ENCODE results near the gene GGCX. TPM values are rescaled to one million over a fixed set of nuclear protein-coding genes. Genes with fewer than 3 reads are reported as not detected.

Gene GGCX
- total and polyA plus RNA-seq, 2 of the 13 experiments (the other 11 are each of a cell fraction or from before 2014, with no cell fraction given): 72.5 to 103 TPM

DNA sequence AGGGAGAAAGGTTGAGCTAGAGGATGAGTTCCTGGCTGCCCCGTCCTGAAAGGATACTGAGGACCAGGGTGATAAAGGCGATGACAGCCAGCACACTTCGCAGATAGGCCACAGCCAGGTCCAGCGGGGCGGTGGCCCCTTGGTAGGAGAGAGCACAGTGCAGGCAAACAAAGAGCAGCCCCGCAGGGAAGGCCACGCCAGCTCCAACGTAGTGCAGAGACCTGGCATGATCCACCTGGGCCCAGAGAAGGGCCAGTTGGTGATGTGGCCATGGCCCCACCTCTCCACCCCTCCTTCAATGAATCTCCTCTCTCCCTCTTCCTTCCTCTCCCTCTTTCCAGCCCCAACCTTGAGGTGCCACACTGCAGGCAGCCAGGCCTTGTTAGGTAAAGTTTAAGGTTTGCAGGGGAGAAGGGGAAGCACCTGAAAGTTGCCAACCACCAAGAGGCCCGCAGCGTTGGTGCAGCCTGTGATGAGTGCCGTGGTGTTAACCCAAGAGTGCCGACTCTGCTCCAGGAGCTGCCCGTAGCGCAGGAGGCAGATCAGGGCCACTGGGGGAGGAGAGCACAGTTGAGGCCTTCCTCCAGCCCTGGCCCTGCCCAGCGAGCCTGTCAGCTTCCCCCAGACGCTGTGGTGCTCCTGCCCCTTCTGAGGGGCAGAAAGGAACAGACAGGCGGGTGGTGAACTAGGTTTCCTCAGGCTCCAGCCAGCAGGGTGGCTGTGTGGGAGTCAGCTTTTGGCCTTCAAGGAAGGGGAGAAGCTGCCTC lies 38.4 kb upstream of the GGCX start (continued):
- TF ChIP-seq, protein P1, sequence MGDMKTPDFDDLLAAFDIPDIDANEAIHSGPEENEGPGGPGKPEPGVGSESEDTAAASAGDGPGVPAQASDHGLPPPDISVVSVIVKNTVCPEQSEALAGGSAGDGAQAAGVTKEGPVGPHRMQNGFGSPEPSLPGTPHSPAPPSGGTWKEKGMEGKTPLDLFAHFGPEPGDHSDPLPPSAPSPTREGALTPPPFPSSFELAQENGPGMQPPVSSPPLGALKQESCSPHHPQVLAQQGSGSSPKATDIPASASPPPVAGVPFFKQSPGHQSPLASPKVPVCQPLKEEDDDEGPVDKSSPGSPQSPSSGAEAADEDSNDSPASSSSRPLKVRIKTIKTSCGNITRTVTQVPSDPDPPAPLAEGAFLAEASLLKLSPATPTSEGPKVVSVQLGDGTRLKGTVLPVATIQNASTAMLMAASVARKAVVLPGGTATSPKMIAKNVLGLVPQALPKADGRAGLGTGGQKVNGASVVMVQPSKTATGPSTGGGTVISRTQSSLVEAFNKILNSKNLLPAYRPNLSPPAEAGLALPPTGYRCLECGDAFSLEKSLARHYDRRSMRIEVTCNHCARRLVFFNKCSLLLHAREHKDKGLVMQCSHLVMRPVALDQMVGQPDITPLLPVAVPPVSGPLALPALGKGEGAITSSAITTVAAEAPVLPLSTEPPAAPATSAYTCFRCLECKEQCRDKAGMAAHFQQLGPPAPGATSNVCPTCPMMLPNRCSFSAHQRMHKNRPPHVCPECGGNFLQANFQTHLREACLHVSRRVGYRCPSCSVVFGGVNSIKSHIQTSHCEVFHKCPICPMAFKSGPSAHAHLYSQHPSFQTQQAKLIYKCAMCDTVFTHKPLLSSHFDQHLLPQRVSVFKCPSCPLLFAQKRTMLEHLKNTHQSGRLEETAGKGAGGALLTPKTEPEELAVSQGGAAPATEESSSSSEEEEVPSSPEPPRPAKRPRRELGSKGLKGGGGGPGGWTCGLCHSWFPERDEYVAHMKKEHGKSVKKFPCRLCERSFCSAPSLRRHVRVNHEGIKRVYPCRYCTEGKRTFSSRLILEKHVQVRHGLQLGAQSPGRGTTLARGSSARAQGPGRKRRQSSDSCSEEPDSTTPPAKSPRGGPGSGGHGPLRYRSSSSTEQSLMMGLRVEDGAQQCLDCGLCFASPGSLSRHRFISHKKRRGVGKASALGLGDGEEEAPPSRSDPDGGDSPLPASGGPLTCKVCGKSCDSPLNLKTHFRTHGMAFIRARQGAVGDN (CRISPR knock-in tag; IDR thresholded peaks at IDR 0.05): peak; percentile 79
- TF ChIP-seq REXO4 (CRISPR knock-in tag; IDR thresholded peaks at IDR 0.05; ENCODE audit: borderline replicate concordance): no peak
- TF ChIP-seq SPEN (CRISPR knock-in tag; IDR thresholded peaks at IDR 0.05; ENCODE audit: low read depth): no peak
- TF ChIP-seq FOXP1 (IDR thresholded peaks at IDR 0.05): no peak
- no peak for TF ChIP-seq FOXP1 (CRISPR knock-in tag; IDR thresholded peaks at IDR 0.05)
- no peak for TF ChIP-seq ZSCAN21 (CRISPR knock-in tag; IDR thresholded peaks at IDR 0.05; ENCODE audit: borderline replicate concordance)
- TF ChIP-seq, protein P2, sequence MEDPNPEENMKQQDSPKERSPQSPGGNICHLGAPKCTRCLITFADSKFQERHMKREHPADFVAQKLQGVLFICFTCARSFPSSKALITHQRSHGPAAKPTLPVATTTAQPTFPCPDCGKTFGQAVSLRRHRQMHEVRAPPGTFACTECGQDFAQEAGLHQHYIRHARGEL (CRISPR knock-in tag; IDR thresholded peaks at IDR 0.05): no peak
- no peak for TF ChIP-seq NAIF1 (CRISPR knock-in tag; IDR thresholded peaks at IDR 0.05; ENCODE audit: borderline replicate concordance)
- TF ChIP-seq ZNF343 (CRISPR knock-in tag; IDR thresholded peaks at IDR 0.05): no peak
- no peak for TF ChIP-seq TEAD3 (CRISPR knock-in tag; optimal IDR thresholded peaks at IDR 0.05; ENCODE audit: borderline replicate concordance)
- no peak for TF ChIP-seq DPF2 (CRISPR knock-in tag; IDR thresholded peaks at IDR 0.05; ENCODE audit: borderline replicate concordance, low read depth)
- TF ChIP-seq, protein P3, sequence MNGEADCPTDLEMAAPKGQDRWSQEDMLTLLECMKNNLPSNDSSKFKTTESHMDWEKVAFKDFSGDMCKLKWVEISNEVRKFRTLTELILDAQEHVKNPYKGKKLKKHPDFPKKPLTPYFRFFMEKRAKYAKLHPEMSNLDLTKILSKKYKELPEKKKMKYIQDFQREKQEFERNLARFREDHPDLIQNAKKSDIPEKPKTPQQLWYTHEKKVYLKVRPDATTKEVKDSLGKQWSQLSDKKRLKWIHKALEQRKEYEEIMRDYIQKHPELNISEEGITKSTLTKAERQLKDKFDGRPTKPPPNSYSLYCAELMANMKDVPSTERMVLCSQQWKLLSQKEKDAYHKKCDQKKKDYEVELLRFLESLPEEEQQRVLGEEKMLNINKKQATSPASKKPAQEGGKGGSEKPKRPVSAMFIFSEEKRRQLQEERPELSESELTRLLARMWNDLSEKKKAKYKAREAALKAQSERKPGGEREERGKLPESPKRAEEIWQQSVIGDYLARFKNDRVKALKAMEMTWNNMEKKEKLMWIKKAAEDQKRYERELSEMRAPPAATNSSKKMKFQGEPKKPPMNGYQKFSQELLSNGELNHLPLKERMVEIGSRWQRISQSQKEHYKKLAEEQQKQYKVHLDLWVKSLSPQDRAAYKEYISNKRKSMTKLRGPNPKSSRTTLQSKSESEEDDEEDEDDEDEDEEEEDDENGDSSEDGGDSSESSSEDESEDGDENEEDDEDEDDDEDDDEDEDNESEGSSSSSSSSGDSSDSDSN (CRISPR knock-in tag; IDR thresholded peaks at IDR 0.05): peak; percentile 52; the same call in 1 of the 2 replicates

Data from HepG2 (cell line).